Fibroblast of the aortic adventitia (primary cell): ENCODE measurements around the gene MGAT4C. TPM values are rescaled to one million over a fixed set of nuclear protein-coding genes. Genes with fewer than 3 reads are reported as not detected.

ENCODE experiments used
- DNase-seq: peaks from one replicate; pipeline ENCODE4 v3.0.0-alpha.2; 2010; ENCODE audit warnings: low read depth
- H3K4me3 ChIP-seq: 2 replicates; pipeline ENCODE4 v1.5.1; 2011; ENCODE audit warnings: low read depth, mild to moderate bottlenecking, control low read depth, low read length, moderate library complexity
- CTCF ChIP-seq: IDR thresholded peaks from 2 replicates; pipeline ENCODE4 v1.5.1; 2011; ENCODE audit warnings: mild to moderate bottlenecking, low read length, control low read depth, inconsistent platforms; ENCODE audit not compliant: insufficient read depth
- total RNA-seq: library from RNA; depleted of rRNA; stranded (reverse); fragments of >200 nt; gene quantifications from 2 replicates; pipeline ENCODE4 v1.2.3, GENCODE V29; 2012; ENCODE audit warnings: low replicate concordance

The MGAT4C gene
- total RNA-seq, 1 donor = 0.09 TPM

- no peak for TF ChIP-seq CTCF
Observed at GRCh38 chr12:85985996-85986395, 270.2 kb downstream of the MGAT4C start.

GRCh38 chr12:85983601-85984000 is 272.6 kb downstream of the MGAT4C start:
- H3K4me3 ChIP-seq = no peak overlapping the region
- TF ChIP-seq CTCF = no peak
- no peak for DNase-seq

More at GRCh38 chr12:85985996-85986395, 270.2 kb downstream of the MGAT4C start:
- no peak overlapping the region for H3K4me3 ChIP-seq
- DNase-seq = no peak

- no peak overlapping the region for H3K4me3 ChIP-seq
- TF ChIP-seq CTCF = no peak
Observed at GRCh38 chr12:85979641-85980040, 276.6 kb downstream of the MGAT4C start.

GRCh38 chr12:85975716-85976115 is 280.5 kb downstream of the MGAT4C start:
- no peak overlapping the region for H3K4me3 ChIP-seq
- no peak for TF ChIP-seq CTCF
- no peak for DNase-seq

More at GRCh38 chr12:85979641-85980040, 276.6 kb downstream of the MGAT4C start:
- DNase-seq = peak; percentile 24

- no peak overlapping the region for H3K4me3 ChIP-seq
- peak; percentile 35 for TF ChIP-seq CTCF
- DNase-seq = peak; percentile 13
Observed at GRCh38 chr12:85971800-85972199, 284.4 kb downstream of the MGAT4C start.

GRCh38 chr12:85968606-85969005 is 287.6 kb downstream of the MGAT4C start:
- H3K4me3 ChIP-seq = no peak overlapping the region
- TF ChIP-seq CTCF = no peak
- no peak for DNase-seq

- DNase-seq = peak; percentile 8
- no peak for TF ChIP-seq CTCF
- no peak overlapping the region for H3K4me3 ChIP-seq
Observed at GRCh38 chr12:85963326-85963725, 292.9 kb downstream of the MGAT4C start.
